IPS DF 4.7 (cell line): ENCODE data around the gene TAB2.

ENCODE experiments used
- DNase-seq: peaks from one replicate; pipeline ENCODE4 v3.0.0-alpha.2; 2013; ENCODE audit warnings: low spot score; ENCODE audit errors: extremely low read depth

TAB2 gene, protein sequence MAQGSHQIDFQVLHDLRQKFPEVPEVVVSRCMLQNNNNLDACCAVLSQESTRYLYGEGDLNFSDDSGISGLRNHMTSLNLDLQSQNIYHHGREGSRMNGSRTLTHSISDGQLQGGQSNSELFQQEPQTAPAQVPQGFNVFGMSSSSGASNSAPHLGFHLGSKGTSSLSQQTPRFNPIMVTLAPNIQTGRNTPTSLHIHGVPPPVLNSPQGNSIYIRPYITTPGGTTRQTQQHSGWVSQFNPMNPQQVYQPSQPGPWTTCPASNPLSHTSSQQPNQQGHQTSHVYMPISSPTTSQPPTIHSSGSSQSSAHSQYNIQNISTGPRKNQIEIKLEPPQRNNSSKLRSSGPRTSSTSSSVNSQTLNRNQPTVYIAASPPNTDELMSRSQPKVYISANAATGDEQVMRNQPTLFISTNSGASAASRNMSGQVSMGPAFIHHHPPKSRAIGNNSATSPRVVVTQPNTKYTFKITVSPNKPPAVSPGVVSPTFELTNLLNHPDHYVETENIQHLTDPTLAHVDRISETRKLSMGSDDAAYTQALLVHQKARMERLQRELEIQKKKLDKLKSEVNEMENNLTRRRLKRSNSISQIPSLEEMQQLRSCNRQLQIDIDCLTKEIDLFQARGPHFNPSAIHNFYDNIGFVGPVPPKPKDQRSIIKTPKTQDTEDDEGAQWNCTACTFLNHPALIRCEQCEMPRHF

DNA sequence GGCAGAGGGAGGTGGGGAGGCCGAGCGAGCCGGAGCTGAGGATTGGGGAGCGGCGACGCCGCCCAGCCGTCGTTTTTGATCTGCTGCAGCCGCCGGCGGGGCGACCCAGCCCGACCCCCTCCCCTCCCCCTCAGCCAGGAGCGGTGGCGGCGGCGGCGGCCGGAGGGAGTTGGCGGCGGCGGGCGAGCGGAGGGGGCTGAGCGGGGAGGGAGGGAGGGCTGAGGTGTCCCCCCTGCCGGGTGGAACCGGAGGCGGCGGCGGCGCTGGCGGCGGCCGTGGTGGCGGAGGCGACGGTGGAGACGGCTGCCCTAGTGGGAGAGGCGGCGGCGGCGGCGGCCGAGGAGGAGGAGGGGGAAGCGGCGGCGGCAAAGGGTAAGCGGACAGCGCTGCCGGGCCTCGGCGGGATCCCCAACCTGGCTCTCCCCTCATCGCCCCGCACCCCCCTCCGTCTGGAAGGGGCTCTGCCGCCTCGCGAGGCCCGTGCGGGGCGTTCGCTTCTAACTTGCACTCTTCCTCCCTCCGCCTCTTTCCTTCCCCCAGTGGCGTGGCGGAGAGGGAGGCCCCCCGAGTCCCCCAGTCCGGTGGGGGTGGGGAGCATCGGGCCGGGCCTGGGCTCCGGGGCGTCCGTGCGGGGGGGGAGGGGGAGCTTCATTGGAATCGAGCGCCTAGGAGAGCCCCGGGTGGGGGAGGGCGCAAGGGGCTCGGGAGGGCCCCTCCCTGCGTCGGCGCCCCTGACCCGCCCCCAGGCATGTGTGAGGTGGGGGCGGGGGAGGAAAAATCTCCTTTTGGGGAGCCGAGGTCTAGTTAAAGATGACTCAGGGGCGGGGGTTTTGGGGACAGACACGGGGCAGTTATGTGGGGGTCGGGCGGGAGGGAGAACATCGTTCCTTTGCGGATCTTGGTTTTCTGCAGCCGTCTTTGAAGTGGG is at the start of gene TAB2:
TSS of gene TAB2 (plus strand) at position 69 of the 928 bp plus-strand sequence. CDS start 52,286 bp downstream, outside the sequence.
- no peak for DNase-seq

DNA sequence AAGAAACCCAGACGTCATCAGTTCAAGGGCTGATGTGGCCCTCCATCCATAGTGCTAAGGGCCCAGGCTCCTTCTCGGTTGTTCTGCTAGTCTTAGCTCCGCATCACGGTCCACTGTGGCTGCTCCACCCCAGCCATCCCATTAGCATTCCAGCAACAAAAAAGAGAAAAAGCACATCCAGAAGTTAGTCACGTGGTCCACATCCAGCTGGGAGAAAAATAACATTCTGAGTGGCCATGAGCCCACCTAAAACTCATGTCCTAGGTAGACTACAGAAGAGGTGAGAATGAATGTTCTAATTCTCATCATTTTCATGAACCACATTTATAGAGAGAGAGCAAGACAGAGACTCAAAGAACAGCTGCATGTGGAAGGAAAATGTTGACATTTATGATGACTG is 49.4 kb upstream of the TAB2 start:
- no peak for DNase-seq

DNA sequence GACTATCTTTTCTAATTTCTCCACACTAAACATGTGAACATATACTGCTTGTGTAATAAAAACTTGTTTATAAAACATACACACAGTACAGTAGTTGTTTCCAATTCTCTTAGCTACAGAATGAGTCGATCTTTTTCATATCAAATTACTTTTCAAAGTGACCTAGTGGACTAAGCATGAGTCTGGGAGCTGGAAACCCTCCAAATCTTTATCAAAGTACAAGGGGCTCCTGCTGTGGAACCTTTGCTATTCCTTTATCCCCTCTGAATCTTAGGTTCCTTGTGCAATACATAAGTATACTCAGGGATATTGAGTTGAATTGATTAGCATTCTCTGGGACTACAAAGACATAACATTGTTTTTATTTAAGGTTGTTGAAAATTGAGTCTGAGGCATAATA is 48.7 kb upstream of the TAB2 start:
- no peak for DNase-seq

DNA sequence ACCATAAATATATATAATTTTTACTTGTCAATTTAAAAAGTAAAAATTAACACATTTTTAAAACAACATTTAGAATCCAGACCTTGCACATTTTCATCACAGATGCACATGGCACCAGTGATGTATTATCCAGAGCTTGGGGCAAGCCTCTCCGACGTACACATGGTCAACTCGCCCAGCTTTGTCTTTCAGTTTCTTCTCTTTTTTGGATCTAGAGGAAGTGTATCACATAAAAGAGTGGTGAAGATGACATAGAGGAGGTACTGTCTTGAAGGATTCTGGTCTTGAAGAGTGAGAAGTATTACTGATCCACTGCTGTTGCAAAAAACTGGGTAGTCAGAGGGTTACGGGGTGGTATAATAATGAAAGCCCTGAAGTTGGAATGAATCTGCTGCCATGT is 46.9 kb upstream of the TAB2 start:
- DNase-seq, result no peak

DNA sequence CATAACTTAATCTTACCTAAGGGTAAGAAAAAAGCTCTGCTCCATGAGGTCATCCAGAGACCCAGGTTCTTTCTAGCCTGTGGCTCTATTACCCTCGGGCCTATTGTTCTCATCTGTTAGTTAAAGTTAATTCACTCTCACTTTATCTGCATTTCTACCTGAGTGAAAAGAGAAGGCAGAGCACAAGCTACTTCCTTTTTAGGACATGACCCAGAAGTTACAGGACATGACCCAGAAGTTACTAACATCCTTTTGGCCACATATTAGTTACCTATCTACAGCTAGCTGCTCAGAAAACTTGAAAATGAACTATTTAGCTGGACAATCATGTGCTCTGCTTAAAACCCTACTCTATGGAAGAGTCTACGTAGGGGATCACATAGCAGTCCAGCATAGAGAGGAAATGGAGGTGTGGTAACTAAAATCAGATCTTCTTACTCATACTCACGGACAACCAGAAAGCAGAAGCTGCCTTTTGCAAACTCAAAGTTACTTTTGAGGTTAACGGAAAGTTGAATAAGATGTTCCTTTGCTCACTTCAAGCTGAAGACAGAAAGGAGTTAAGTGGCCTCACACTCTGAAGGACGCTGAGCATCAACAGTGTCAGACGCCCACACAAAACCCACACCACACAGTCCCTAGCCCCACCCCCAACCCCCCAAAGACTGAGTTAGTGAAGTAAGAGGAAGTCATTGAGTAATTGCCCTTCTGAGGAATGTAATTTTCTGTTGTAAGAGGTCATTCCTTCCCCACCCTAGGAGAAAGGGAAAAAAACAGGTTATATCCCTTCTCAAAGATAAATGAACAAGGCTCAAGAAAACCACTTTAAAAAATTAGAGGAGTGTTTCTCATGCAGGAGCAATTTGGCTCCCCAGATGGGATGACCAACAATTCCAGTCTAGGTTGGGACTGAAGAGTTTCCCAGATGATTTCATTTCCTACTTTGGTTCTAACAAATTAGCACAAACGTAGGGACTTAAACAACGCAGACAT is 45.9 kb upstream of the TAB2 start:
- DNase-seq, result no peak

DNA sequence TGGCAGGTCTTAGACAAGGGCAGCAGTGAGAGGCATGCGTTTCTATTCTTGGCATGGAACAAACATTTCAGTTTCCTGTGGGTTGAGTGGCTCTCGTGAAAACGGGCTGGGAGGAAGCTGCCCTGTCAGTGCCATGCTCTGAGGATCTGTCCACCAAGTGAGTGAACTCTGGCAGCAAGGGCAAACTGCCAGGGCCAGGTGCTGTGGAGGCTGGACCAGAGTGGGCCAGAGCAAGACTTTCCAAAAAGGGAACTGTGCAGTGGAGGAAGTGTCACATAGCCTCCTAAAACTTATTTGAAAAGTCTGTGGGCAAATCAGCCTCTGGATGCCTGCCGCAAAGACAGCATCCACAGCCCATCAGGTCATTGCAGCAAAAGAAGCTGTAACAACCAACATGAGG is 44.2 kb upstream of the TAB2 start:
- no peak for DNase-seq

DNA sequence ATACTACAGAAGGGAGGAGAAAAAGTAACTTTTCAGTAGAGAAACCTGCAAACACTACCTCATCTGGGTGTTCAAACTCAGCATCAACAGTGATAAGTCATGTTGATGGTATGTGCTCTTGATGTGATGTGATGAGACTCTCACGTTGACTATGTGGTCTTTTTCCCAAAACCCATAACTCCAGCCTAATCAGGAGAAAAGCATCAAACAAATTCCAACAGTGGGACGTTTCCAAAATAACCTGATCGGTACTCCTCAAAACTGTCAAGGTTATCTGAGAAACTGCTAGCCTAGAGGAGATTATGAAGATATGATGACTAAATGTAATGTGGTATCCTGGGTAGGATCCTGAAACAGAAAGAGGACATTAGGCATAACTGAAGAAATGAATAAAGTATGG is 41.9 kb upstream of the TAB2 start:
- DNase-seq, result no peak

DNA sequence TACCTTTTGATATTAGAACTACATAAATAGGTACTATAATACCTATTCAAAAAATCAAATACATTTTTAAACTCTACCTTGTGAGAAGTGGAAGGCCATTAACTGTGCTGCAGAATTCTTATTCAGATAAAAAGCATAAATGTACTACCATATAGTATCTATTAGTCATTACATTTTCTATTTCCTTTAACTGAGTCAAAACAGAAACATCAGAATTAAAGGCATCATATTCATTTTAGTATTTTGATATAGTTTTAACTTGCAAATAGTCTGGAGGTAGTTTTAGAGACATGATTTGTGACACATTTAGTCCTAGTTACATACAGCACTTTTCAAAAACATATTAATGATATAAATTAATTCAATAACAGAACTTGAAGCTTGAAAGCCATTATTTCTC is 39.9 kb upstream of the TAB2 start:
- no peak for DNase-seq

DNA sequence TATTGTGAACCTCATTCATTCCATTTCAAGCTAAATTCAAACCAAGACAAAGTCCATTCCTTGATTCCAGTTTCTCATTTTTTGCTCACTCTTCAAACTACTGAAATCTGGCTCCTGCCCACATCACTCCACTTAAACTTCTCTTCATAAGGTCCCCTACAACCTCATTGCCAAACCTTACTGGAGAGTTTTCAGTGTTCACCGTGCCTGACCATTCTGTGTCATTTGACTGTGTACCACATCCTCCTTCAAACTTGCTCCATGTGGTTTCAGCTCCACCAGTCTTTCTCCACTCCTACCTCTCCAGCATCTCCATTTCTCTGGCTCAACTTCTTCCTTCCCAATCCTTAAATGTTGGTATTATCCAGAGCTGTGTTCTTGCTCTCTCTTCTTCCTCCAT is 38.5 kb upstream of the TAB2 start:
- no peak for DNase-seq

DNA sequence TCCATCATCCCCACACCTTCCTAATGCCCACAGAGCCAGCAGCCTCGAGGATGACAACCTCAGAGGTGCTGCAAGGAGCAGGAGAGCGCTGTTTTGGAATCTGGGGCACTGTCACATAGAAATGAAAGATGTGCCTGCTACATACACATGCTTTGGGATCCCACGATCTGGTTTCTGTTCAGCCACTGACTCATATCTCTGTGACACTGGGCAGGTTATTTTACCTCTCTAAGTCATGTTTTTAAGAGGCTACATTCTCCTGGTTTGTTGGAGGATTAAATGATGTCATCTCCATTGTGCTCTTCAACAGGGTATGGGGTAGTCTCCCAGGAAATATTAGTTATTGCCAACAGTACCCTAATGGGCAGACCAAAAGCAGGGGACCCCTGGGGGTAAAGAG is 32.6 kb upstream of the TAB2 start:
- DNase-seq, result no peak

DNA sequence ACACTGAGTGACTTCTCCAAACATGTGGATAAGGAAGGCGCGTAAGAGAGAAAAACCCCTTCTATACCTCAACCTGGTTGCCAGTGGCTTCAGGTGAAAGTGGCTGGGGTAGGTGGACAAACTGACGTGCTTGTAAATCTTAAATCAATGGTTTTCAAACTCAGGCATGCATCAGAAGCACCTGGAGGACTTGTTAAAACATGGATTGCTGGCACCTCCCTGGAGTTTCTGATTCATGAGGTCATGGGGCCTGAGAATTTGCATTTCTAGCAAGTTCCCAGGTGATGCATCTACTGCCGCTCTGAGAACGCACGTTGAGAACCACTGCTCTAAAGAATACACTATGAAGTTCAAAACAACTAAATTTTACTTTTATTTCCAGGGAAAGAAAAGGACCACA is 31.9 kb upstream of the TAB2 start:
- DNase-seq, result no peak

DNA sequence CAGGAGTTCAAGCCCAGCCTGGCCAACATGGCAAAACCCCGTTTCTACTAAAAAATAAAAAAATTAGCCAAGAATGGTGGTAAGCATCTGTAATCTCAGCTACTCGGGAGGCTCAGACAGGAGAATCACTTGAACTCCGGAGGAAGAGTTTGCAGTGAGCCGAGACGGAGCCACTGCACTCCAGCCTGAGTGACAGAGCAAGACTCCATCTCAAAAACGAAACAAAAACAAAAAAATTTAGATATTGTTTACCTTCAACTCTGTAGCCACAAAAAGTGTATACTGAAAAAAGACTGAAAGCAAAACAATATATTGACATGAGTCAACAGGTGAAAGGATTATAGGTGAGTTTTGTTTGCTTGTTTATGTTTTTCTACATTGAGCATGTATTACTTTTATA is 30.6 kb upstream of the TAB2 start:
- DNase-seq, result no peak

DNA sequence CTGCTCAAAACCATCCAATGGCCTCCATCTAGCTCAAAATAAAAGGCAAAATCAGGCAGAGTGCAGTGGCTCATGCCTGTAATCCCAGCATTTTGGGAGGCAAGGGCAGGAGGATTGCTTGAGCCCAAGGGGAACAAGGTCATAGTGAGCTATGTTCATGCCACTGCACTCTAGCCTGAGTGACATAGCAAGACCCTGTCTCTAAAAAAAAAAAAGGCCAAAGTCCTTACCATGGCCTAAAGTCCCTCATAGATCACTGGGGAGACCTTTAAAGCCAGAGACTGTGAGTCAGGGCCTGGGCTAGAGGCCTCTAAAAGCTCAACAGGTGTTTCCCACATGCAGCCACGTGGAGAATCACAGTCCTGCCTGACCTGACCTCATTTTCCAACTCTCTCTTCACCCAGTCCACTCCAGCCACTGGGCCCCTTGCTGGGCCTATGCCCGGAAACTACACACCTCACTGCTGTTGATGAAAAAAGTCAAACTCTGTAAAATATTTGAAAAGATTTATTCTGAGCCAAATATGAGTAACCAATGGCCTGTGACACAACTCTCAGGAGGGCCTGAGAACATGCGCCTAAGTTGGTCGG is 28.2 kb upstream of the TAB2 start:
- DNase-seq, result no peak

DNA sequence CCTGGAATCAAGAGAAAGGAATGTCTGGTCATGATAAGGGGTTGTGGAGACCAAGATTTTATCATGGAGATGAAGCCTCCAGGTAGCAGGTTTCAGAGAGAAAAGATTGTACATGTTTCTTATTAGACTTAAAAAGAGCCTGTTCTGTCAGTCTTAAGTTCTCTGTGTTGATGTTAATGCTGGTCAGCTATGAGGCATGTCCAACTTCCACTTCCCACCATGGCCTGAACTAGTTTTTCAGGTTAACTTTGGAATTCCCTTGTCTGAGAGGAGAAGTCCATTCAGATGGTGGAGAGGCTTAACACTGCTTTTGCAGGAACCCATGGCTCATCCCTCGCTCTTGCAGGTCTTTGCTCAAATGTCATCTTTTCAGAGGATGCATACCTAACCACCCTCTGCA is 27.5 kb upstream of the TAB2 start:
- no peak for DNase-seq

DNA sequence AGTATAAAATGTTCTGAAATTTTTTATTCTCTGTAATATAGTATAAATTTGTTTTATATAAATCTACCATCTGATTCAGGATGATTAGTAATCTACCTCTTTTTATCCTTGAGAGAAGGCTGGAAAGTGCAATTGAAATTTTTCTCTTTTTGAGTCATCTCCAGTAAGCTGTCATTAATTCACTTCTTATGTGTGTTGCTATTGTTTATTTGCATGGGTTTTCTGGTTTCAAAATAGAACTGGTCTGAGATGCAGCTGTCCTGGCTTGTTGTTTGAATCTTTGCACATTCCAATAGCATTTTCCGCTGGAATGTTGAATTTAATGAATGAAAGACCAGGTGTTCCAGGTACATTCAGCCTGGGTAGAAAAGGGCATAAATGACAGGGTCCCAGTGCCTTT is 24.3 kb upstream of the TAB2 start:
- no peak for DNase-seq

DNA sequence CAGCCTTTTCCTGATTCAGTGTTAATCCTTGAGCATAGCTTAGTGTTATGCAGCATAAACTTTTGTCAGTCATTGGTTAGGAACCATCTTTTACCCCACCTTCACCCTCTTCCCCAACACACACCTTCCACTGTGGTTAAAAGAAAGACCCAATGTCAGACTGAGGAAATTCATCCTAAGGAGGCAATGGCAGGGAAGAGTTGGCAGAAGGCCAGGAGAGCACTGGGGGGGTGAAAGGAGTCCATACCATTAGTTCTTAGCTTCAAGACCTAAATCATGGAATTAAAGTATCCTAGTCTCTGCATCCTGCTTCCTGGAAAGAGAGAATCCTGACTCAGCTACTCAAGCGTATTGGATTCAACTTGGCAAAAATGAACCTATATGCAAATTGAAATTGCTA is 16.9 kb upstream of the TAB2 start:
- no peak for DNase-seq

DNA sequence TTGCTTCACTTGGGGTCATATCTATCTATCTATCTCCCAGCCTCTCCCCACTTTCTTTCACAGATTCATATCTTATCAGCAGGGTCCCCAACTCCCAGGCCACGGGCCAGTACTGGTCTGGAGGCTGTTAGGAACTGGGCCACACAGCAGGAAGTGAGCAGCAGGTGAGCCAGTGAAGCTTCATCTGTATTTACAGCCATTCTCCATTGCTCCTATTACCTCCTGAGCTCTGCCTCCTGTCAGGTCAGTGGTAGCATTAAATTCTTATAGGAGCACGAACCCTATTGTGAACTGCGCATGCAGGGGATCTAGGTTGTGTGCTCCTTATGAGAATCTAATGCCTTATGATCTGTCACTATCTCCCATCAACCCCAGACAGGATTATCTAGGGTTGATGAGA is 14.8 kb upstream of the TAB2 start:
- no peak for DNase-seq

DNA sequence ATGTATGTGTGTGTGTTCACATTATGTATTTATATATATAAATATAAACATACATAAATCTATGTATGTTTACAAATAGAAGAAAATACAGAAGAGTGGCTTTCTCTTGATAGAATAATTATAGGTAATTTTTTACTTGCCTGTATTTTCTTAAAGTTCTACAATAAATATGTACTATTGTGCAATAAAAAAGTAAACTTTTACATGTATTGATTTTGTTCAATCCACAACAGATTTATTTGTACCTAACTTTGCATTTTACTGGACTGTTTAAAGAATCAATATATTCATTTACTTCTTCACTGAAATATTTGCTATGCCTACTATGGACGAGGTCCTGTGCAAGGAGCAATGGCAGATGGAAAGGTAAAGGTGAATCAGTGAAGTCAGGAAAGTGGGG is 14.0 kb upstream of the TAB2 start:
- DNase-seq, result no peak

DNA sequence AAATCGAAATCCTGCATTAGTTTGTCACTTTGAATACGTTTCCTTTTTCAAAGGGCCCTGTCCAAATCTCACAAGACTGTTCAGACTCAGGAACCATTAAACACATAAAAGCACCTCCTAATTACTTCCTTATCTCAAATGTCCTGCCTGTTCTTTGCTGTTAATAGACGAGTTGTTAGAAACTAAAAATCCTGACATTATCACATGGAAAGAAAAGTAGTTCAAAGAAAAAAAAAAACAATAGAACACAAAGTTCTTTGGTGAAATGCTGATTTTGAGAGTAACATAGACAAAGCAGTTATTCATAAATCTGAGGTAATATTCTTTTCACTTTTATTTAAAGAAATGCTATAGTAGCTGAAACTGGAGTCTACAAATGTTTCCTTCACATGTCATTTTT is 12.1 kb upstream of the TAB2 start:
- DNase-seq, result no peak

DNA sequence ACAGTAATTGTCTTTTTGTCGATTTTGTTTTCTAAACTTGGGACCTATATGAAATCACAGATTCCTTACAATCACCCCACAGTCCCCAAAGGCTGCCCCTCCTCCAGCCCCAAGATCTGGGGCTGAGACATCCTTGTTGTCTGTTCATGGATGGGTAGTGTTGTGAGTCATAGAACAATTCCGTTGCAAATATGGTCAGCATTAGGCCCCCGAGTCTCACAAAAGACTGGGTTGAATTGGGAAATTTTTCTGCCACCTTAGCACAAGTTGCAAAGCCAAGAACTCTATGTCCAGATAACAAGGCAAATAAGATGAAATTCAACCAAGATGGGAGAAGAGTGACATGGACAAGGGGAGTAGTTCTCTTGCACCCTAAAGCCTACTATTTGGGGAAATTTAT is 10.5 kb upstream of the TAB2 start:
- DNase-seq, result no peak
